CD14-positive monocyte (primary cell): Measurements from ENCODE around the gene TSC22D3. TPM values are rescaled to one million over a fixed set of nuclear protein-coding genes. Genes with fewer than 3 reads are reported as not detected.
A peak's percentile ranks its signal among the peaks of the same experiment; 100 is the strongest.

Experiments used
- DNase-seq, 3 donors: peaks; one replicate each; pipeline ENCODE4 v3.0.0-alpha.2; 2011 to 2022
- H2AFZ ChIP-seq: 2 replicates; pipeline ENCODE4 v1.6.0; 2012; ENCODE audit warnings: mild to moderate bottlenecking, low read depth, low read length, inconsistent platforms; ENCODE audit not compliant: insufficient read depth, poor library complexity, severe bottlenecking
- H3K27ac ChIP-seq, 2 donors: 1 replicate in 1 of 2; 2 replicates in 1 of 2; pipeline ENCODE4 v1.5.1; 2012 to 2013; ENCODE audit warnings: low read length in 2 of 2, control low read depth in 1 of 2, inconsistent platforms in 1 of 2, low read depth in 1 of 2, mild to moderate bottlenecking in 1 of 2
- H3K27me3 ChIP-seq, 2 donors: one replicate each; pipeline versions ENCODE4 v1.6.0 to v1.6.1; 2011 to 2013; ENCODE audit warnings: low read length in 2 of 2; ENCODE audit not compliant: control insufficient read depth in 2 of 2, insufficient read depth in 2 of 2
- H3K36me3 ChIP-seq, 2 donors: replicated peaks in 1 of 2; 1 replicate in 1 of 2; 2 replicates in 1 of 2; pipeline versions ENCODE4 v1.5.1 to v1.6.1; 2012 to 2013; ENCODE audit warnings: low read length in 2 of 2, control low read depth in 1 of 2, inconsistent platforms in 1 of 2, mild to moderate bottlenecking in 1 of 2; ENCODE audit not compliant: insufficient read depth in 2 of 2, control insufficient read depth in 1 of 2
- H3K4me1 ChIP-seq, 2 donors: 1 replicate in 1 of 2; 2 replicates in 1 of 2; pipeline versions ENCODE4 v1.5.1 to v1.6.1; 2012 to 2013; ENCODE audit warnings: low read length in 2 of 2, control low read depth in 1 of 2, inconsistent platforms in 1 of 2, mild to moderate bottlenecking in 1 of 2, moderate library complexity in 1 of 2; ENCODE audit not compliant: insufficient read depth in 2 of 2, control insufficient read depth in 1 of 2
- H3K4me2 ChIP-seq: replicated peaks from 2 replicates; pipeline ENCODE3; 2012; ENCODE audit warnings: low read length, moderate library complexity, mild to moderate bottlenecking; ENCODE audit not compliant: poor library complexity, severe bottlenecking; ENCODE audit errors: extremely low read depth
- H3K4me3 ChIP-seq, 3 experiments: fragments of 200-600 bp in 1 of 3; sonication (generic) in 1 of 3; replicated peaks in 1 of 3; 1 replicate in 2 of 3; 2 replicates in 1 of 3; pipeline ENCODE4 v1.5.1; 2011 to 2013; ENCODE audit warnings: low read length in 3 of 3, mild to moderate bottlenecking in 3 of 3, control low read depth in 2 of 3, low read depth in 2 of 3, inconsistent platforms in 1 of 3, moderate library complexity in 1 of 3
- H3K79me2 ChIP-seq: 2 replicates; pipeline ENCODE4 v1.6.0; 2012; ENCODE audit warnings: mild to moderate bottlenecking, control low read depth, inconsistent platforms, low read length, moderate library complexity; ENCODE audit not compliant: insufficient read depth
- H3K9ac ChIP-seq: 2 replicates; pipeline ENCODE4 v1.6.0; 2017; ENCODE audit warnings: low read length, mild to moderate bottlenecking; ENCODE audit not compliant: insufficient read depth, poor library complexity, severe bottlenecking
- H3K9me3 ChIP-seq, 2 donors: replicated peaks in 1 of 2; 1 replicate in 1 of 2; 2 replicates in 1 of 2; pipeline versions ENCODE4 v1.5.1 to v1.6.1; 2012 to 2013; ENCODE audit warnings: low read length in 2 of 2, control low read depth in 1 of 2; ENCODE audit not compliant: control insufficient read depth in 1 of 2, insufficient read depth in 1 of 2
- H4K20me1 ChIP-seq: 2 replicates; pipeline ENCODE4 v1.6.0; 2012; ENCODE audit warnings: mild to moderate bottlenecking, low read length, control low read depth, moderate library complexity; ENCODE audit not compliant: insufficient read depth
- H3K27ac Mint-ChIP-seq, 7 donors: one replicate each; pipeline ENCODE4 v1.8.0; 2020; ENCODE audit warnings: mild to moderate bottlenecking in 7 of 7, mixed read lengths in 7 of 7, moderate library complexity in 6 of 7, inconsistent platforms in 2 of 7
- H3K27me3 Mint-ChIP-seq, 3 donors: one replicate each; pipeline ENCODE4 v1.8.0; 2021 to 2022; ENCODE audit warnings: low read depth in 3 of 3, mild to moderate bottlenecking in 3 of 3, mixed read lengths in 3 of 3, moderate library complexity in 3 of 3, inconsistent platforms in 1 of 3
- H3K36me3 Mint-ChIP-seq, 2 donors: one replicate each; pipeline ENCODE4 v1.8.0; 2020; ENCODE audit warnings: mixed read lengths in 2 of 2, inconsistent platforms in 1 of 2, mild to moderate bottlenecking in 1 of 2
- H3K4me1 Mint-ChIP-seq: one replicate; pipeline ENCODE4 v1.8.0; 2020; ENCODE audit warnings: mild to moderate bottlenecking, mixed read lengths
- H3K4me3 Mint-ChIP-seq, 2 donors: one replicate each; pipeline ENCODE4 v1.8.0; 2020; ENCODE audit warnings: mild to moderate bottlenecking in 2 of 2, mixed read lengths in 2 of 2, moderate library complexity in 1 of 2
- H3K9me3 Mint-ChIP-seq, 7 donors: one replicate each; pipeline ENCODE4 v1.8.0; 2020 to 2022; ENCODE audit warnings: mixed read lengths in 7 of 7, mild to moderate bottlenecking in 6 of 7, moderate library complexity in 6 of 7, inconsistent platforms in 2 of 7
- CTCF ChIP-seq: fragments of 200-600 bp; IDR thresholded peaks from one replicate; pipeline ENCODE4 v1.8.0; 2022; ENCODE audit warnings: antibody characterized with exemption, mild to moderate bottlenecking
- WGBS: methylation state at CpG from one replicate; pipeline ENCODE4 v1.1.5; 2013; ENCODE audit warnings: missing lambda C conversion rate; ENCODE audit not compliant: insufficient coverage; 5-methylcytosine and 5-hydroxymethylcytosine counted together
- intact Hi-C, 2 donors: fragments of 100-400 bp; cut with micrococcal nuclease; formaldehyde crosslinking; loops; one replicate each; pipeline versions ENCODE4 v1.15.0 to v1.15.1; 2023
- polyA plus RNA-seq, 3 donors: library from polyadenylated mRNA; depleted of rRNA in 1 of 3; unstranded in 2 of 3; stranded (reverse) in 1 of 3; fragments of 300-500 nt in 2 of 3; fragments of >200 nt in 1 of 3; fragmentation: Illumina TruSeq in 2 of 3; gene quantifications; 1 replicate in 2 of 3; 2 replicates in 1 of 3; pipeline ENCODE4 v1.2.3, GENCODE V29; 2012 to 2021

The TSC22D3 gene
- polyA plus RNA-seq, 3 donors: 171 to 1,562 (median 326) TPM

- H3K4me2 ChIP-seq: peak within 1 kb of the TSS; percentile 83
- intact Hi-C loops: loop anchor here (5.0 kb wide), 4 partner anchors 55 to 240 kb away; no protein-coding TSS in a partner anchor
- DNase-seq: no peak
- H3K4me3 Mint-ChIP-seq: peak within 1 kb of the TSS; percentile 80 to 98
- no peak within 1 kb of the TSS for H3K9ac ChIP-seq
- peak within 1 kb of the TSS in 1 of 7 donors; percentile 37 for H3K27ac Mint-ChIP-seq
- peak within 1 kb of the TSS; percentile 71 for H2AFZ ChIP-seq
- H3K9me3 Mint-ChIP-seq: peaks cover 0 to 6% (median 0%) of the 10 kb centered on the region in 7 donors
- peaks cover 12 to 32% of the 10 kb centered on the region in 2 donors for H3K27me3 ChIP-seq
- no peaks in the 10 kb centered on the region for H4K20me1 ChIP-seq
- no peak within 1 kb of the TSS for H3K27ac ChIP-seq
- H3K4me3 ChIP-seq: peak within 1 kb of the TSS in 1 of 3 experiments; percentile 72
- peaks cover 0 to 2% of the 10 kb centered on the region in 2 donors for H3K36me3 Mint-ChIP-seq
- peaks cover 21 to 36% (median 34%) of the 10 kb centered on the region in 3 donors for H3K27me3 Mint-ChIP-seq
- 100% methylated on average over 1 of the region's 6 CpGs for WGBS
- H3K4me1 ChIP-seq: peaks cover 19 to 23% of the 10 kb centered on the region in 2 donors
- peaks cover 17% of the 10 kb centered on the region for H3K4me1 Mint-ChIP-seq
- TF ChIP-seq CTCF: no peak
- no peaks in the 10 kb centered on the region for H3K79me2 ChIP-seq
- H3K9me3 ChIP-seq: peaks cover 0 to 7% of the 10 kb centered on the region in 2 donors
- H3K36me3 ChIP-seq: no peaks in the 10 kb centered on the region
Measured at GRCh38 chrX:107777536-107777832, 1.9 kb upstream of the TSC22D3 start, which contains the start of gene NCBP2L. Gene NCBP2L, plus strand, starts transcription at chrX:107777733. Its CDS starts 16,488 bp downstream, at chrX:107794221.

GRCh38 chrX:107776649-107777535, 1.3 kb upstream of the TSC22D3 start:
- H4K20me1 ChIP-seq: no peaks in the 10 kb centered on the region
- peak overlapping the region; percentile 83 for H3K4me2 ChIP-seq
- intact Hi-C loops: loop anchor here (5.0 kb wide), 4 partner anchors 55 to 240 kb away; no protein-coding TSS in a partner anchor
- no peak overlapping the region for H3K9ac ChIP-seq
- H3K4me3 ChIP-seq: peak overlapping the region; percentile 30 to 72 (median 44)
- Mint-ChIP-seq H3K4me3 (peak overlapping the region; percentile 80 to 98), H3K27me3 (peaks cover 21 to 38% (median 34%) of the 10 kb centered on the region in 3 donors), H3K36me3 (peaks cover 0 to 2% of the 10 kb centered on the region in 2 donors), H3K9me3 (peaks cover 0 to 6% (median 0%) of the 10 kb centered on the region in 7 donors), H3K27ac (peak overlapping the region in 1 of 7 donors; percentile 37), H3K4me1 (peaks cover 17% of the 10 kb centered on the region)
- peaks cover 0 to 7% of the 10 kb centered on the region in 2 donors for H3K9me3 ChIP-seq
- H3K4me1 ChIP-seq: peaks cover 19 to 23% of the 10 kb centered on the region in 2 donors
- H3K27me3 ChIP-seq: peaks cover 12 to 32% of the 10 kb centered on the region in 2 donors
- H3K27ac ChIP-seq: no peak overlapping the region
- peak overlapping the region; percentile 71 for H2AFZ ChIP-seq
- no peaks in the 10 kb centered on the region for H3K36me3 ChIP-seq
- 11% methylated on average over 6 of the region's 20 CpGs for WGBS
- DNase-seq: peak; percentile 67 to 76 (median 72)
- TF ChIP-seq CTCF: peak; percentile 61
- no peaks in the 10 kb centered on the region for H3K79me2 ChIP-seq
